ENCODE results near the gene MYADML2. TPM values are rescaled to one million over a fixed set of nuclear protein-coding genes. Genes with fewer than 3 reads are reported as not detected.

MYADML2 gene
- total RNA-seq, 2 donors from 2014 or later = not detected

DNA sequence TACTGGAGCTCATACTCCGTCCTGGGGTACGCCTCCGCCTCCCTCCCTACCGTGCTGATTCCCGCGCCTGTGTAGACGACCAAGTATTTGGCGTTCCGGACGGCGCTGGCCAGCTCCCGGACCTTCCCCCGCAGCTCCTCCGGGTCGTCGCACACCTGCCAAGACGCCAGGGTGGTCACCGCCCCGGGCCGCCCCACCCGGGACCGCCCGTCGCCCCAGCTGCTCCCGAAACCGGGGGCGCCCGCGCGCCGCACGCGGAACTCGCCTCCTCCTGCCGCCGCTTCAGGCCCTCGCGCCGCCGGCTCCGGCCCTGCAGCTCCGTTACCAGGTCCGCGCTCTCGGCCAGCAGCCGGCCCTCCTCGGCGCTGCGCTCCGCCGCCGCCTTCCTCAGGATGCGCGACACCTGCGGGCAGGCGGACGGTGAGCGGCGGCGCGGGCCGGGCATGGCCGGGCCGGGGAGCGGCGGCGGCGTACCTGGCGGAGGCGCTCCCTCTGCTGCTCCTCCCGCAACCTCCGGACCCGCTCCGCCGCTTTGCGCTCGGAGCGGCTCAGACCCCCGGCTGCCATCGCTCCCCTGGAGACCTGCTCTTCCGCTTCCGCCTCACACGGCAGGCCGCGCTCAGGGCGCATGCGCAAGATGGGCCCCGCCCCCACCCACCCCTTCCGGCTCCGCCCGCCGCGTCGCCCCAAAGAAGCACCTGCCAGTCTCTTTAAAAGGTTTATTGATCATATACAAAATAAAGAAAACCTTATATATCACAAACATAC lies 29.3 kb downstream of the MYADML2 start, which contains the start of gene SIRT7:
SIRT7 (minus strand) TSS at position 612 of the 768 bp plus-strand sequence; CDS start at position 567, 45 bp downstream.
- H3K4me1 Mint-ChIP-seq = peaks cover 11% of the 10 kb centered on the region
- Histone ChIP-seq H3K9ac (ENCODE audit: extremely low read depth, low read length, poor library complexity, severe bottlenecking) (peak within 1 kb of the TSS; percentile 48), H3K4me3 (ENCODE audit: low read length) (peak within 1 kb of the TSS; percentile 92), H3K36me3 (ENCODE audit: control insufficient read depth, insufficient read depth, low read length) (peaks cover 56% of the 10 kb centered on the region), H3K27ac (ENCODE audit: low read depth, low read length) (no peak within 1 kb of the TSS), H3K27me3 (ENCODE audit: control insufficient read depth, insufficient read depth, low read length, poor library complexity, severe bottlenecking) (no peaks in the 10 kb centered on the region), H3K9me3 (ENCODE audit: control insufficient read depth, low read length) (no peaks in the 10 kb centered on the region), H3K4me1 (ENCODE audit: control insufficient read depth, insufficient read depth, low read length) (peaks cover 2% of the 10 kb centered on the region)
- 0 to 5% methylated on average over 20 to 94 of the region's 94 CpGs for WGBS, 2 experiments (ENCODE audit: insufficient coverage in 1 of 2, insufficient read length in 1 of 2)
- DNase-seq = peak; percentile 98
- no peaks in the 10 kb centered on the region for H3K9me3 Mint-ChIP-seq
- TF ChIP-seq, protein P1, sequence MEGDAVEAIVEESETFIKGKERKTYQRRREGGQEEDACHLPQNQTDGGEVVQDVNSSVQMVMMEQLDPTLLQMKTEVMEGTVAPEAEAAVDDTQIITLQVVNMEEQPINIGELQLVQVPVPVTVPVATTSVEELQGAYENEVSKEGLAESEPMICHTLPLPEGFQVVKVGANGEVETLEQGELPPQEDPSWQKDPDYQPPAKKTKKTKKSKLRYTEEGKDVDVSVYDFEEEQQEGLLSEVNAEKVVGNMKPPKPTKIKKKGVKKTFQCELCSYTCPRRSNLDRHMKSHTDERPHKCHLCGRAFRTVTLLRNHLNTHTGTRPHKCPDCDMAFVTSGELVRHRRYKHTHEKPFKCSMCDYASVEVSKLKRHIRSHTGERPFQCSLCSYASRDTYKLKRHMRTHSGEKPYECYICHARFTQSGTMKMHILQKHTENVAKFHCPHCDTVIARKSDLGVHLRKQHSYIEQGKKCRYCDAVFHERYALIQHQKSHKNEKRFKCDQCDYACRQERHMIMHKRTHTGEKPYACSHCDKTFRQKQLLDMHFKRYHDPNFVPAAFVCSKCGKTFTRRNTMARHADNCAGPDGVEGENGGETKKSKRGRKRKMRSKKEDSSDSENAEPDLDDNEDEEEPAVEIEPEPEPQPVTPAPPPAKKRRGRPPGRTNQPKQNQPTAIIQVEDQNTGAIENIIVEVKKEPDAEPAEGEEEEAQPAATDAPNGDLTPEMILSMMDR (conservative IDR thresholded peaks at IDR 0.05) = no peak
- H3K36me3 Mint-ChIP-seq (ENCODE audit: low read depth) = peaks cover 52% of the 10 kb centered on the region
- no peaks in the 10 kb centered on the region for H3K27me3 Mint-ChIP-seq (ENCODE audit: insufficient read depth)
- H3K4me3 Mint-ChIP-seq = peak within 1 kb of the TSS; percentile 69
- peak within 1 kb of the TSS; percentile 79 for H3K27ac Mint-ChIP-seq

DNA sequence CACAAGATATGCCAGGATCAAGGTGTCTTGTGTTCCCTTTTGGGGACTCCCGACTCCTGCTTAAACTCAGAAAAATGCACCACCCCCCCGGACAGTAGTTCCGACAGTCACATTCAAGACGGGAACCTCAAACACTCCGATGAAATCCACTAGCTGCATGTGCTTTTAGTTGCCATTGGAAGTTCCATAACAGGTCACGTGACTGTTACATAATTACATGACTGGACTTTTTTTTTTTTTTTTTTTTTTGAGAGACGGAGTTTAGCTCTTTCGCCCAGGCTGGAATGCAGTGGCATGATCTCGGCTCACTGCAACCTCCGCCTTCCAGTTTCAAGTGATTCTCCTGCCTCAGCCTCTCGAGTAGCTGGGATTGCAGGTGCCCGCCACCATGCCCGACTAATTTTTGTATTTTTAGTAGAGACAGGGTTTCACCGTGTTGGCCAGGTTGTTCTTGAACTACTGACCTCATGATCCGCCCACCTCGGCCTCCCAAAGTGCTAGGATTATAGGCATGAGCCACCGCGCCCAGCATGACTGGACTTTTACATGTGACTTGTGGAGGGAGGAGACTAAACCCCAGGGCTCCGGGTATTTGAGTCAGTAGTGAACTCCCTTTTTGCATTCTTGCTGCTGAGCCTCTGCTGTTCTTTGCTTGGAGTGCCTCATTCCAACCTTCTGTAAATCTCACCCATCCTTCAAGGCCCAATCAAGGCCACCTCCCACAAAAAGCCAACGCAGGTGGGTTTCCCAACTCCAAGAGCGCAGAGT lies 30.6 kb downstream of the MYADML2 start:
- peak overlapping the region; percentile 92 for H3K4me3 ChIP-seq (ENCODE audit: low read length)
- H3K27ac Mint-ChIP-seq = peak overlapping the region; percentile 39
- H3K27me3 ChIP-seq (ENCODE audit: control insufficient read depth, insufficient read depth, low read length, poor library complexity, severe bottlenecking) = no peaks in the 10 kb centered on the region
- TF ChIP-seq, protein P1 (conservative IDR thresholded peaks at IDR 0.05) = no peak
- DNase-seq = no peak
- H3K4me1 Mint-ChIP-seq = peaks cover 11% of the 10 kb centered on the region
- peaks cover 45% of the 10 kb centered on the region for H3K36me3 Mint-ChIP-seq (ENCODE audit: low read depth)
- H3K9me3 Mint-ChIP-seq = no peaks in the 10 kb centered on the region
- H3K27ac ChIP-seq (ENCODE audit: low read depth, low read length) = no peak overlapping the region
- peaks cover 63% of the 10 kb centered on the region for H3K36me3 ChIP-seq (ENCODE audit: control insufficient read depth, insufficient read depth, low read length)
- no peaks in the 10 kb centered on the region for H3K9me3 ChIP-seq (ENCODE audit: control insufficient read depth, low read length)
- no peak overlapping the region for H3K9ac ChIP-seq (ENCODE audit: extremely low read depth, low read length, poor library complexity, severe bottlenecking)
- H3K4me3 Mint-ChIP-seq = peak overlapping the region; percentile 69
- 85 to 86% methylated on average over 13 to 21 of the region's 21 CpGs for WGBS, 2 experiments (ENCODE audit: insufficient coverage in 1 of 2, insufficient read length in 1 of 2)
- no peaks in the 10 kb centered on the region for H3K27me3 Mint-ChIP-seq (ENCODE audit: insufficient read depth)
- H3K4me1 ChIP-seq (ENCODE audit: control insufficient read depth, insufficient read depth, low read length) = peaks cover 2% of the 10 kb centered on the region

DNA sequence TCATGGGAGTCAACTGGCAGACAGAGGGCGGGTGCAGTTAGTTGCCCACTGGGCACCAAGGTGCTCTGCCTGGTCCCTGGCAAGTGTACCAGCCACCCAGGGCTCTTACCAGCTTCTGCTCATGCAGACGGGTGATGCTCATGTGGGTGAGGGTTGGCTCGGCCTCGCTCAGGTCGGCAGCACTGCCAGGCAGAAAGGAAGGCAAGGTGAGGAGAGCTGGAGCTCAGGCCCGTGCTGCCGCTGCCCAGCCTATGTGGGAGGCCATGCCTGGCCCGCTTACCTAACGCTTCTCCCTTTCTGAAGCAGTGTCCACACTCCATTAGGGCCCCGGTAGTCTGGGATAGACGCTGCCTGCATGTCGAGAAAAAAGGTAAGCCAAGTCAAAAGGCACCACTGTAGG lies 31.7 kb downstream of the MYADML2 start:
- no peak overlapping the region for H3K27ac ChIP-seq (ENCODE audit: low read depth, low read length)
- H3K9me3 ChIP-seq (ENCODE audit: control insufficient read depth, low read length) = no peaks in the 10 kb centered on the region
- peaks cover 2% of the 10 kb centered on the region for H3K4me1 ChIP-seq (ENCODE audit: control insufficient read depth, insufficient read depth, low read length)
- peaks cover 52% of the 10 kb centered on the region for H3K36me3 ChIP-seq (ENCODE audit: control insufficient read depth, insufficient read depth, low read length)
- no peaks in the 10 kb centered on the region for H3K9me3 Mint-ChIP-seq
- H3K9ac ChIP-seq (ENCODE audit: extremely low read depth, low read length, poor library complexity, severe bottlenecking) = no peak overlapping the region
- WGBS, 2 experiments (ENCODE audit: insufficient coverage in 1 of 2, insufficient read length in 1 of 2) = 93 to 100% methylated on average over 11 to 12 of the region's 12 CpGs
- peaks cover 8% of the 10 kb centered on the region for H3K4me1 Mint-ChIP-seq
- H3K4me3 Mint-ChIP-seq = no peak overlapping the region
- H3K27ac Mint-ChIP-seq = no peak overlapping the region
- TF ChIP-seq, protein P1 (conservative IDR thresholded peaks at IDR 0.05) = no peak
- DNase-seq = no peak
- no peaks in the 10 kb centered on the region for H3K27me3 Mint-ChIP-seq (ENCODE audit: insufficient read depth)
- no peak overlapping the region for H3K4me3 ChIP-seq (ENCODE audit: low read length)
- H3K27me3 ChIP-seq (ENCODE audit: control insufficient read depth, insufficient read depth, low read length, poor library complexity, severe bottlenecking) = no peaks in the 10 kb centered on the region
- peaks cover 38% of the 10 kb centered on the region for H3K36me3 Mint-ChIP-seq (ENCODE audit: low read depth)
